Glomerular visceral epithelial cell (primary cell): Measurements from ENCODE around the gene MAMDC2.
A peak's percentile ranks its signal among the peaks of the same experiment; 100 is the strongest.
"Not testable (repeated sequence)": the region's sequence is repeated elsewhere in the genome, so short reads cannot be mapped to it uniquely, and the experiment has no call there.

Source experiments
- DNase-seq: peaks from one replicate; pipeline ENCODE4 v3.0.0-alpha.2; 2016; ENCODE audit errors: extremely low spot score

MAMDC2 gene

DNA sequence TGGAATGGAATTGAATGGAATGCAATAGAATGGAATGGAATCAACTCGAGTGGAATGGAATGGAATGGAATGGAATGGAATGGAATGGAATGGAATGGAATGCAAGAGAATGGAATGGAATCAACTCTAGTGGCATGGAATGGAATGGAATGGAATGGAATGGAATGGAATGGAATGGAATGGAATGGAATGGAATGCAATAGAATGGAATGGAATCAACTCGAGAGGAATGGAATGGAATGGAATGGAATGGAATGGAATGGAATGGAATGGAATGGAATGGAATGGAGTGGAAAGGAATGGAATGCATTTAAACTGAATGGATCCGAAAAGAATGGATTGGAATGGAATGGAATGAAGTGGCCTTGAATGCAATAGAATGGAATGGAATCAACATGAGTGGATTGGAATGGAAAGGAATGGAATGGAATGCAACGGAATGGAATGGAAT, 5.5 kb upstream of the MAMDC2 start:
- DNase-seq = not testable (repeated sequence)

- no peak for DNase-seq
Measured at GRCh38 chr9:70040376-70040903, 3.2 kb upstream of the MAMDC2 start.

DNA sequence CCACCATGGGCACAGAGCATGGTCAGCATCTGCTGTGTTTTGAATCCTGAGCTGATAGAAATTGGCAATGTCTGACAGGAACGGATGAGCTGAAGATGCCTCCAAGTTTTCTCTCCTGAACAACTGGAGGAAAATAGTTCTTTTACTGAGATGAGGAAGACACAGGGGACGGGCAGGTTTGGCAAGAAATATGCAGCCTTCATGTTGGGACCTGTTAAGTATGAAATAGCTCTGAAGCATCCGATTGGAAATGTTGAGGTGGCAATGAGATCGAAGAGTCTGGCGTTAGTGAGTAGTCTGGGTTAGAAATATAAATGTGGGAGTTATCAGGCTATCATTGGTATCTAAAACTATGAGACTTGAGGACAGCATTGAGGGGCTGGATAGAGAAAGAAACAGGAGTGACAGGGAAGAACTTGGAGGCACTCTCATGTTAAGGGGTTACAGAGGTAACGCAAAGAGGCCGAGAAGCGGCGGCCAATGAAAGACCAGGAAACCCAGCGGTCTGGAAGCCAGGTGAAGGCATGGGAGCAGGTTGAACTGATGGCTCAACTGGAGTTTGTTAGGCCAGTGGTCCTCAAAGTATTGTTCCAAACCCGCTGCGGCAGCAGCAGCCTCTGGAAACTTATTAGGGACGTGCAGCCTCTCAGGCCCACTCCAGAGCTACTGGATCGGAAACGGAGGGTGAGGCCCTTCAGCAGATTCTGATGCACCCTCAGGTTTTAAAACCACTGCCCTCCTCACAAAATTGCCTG, 1.0 kb upstream of the MAMDC2 start:
- no peak for DNase-seq

DNA sequence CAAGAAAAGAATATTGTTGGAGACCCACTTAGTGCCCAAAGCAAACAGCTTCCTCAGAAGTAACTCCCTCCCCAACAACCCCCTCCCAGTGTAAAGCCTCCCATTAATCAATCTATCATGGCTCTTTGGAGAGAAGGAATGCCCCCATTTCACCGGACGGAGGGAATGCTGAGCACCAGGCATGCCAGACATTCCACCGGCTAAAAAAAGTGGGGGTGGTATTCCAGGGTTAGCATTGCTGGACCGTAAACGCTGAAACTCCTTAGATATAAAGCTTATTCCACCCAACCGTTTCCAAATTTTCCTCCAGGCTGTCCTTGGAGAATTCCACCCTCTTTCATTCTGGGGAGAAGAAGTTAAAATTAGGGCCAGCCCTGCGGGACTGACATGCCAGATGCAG, 363 bp upstream of the MAMDC2 start:
- peak; percentile 36 for DNase-seq

DNA sequence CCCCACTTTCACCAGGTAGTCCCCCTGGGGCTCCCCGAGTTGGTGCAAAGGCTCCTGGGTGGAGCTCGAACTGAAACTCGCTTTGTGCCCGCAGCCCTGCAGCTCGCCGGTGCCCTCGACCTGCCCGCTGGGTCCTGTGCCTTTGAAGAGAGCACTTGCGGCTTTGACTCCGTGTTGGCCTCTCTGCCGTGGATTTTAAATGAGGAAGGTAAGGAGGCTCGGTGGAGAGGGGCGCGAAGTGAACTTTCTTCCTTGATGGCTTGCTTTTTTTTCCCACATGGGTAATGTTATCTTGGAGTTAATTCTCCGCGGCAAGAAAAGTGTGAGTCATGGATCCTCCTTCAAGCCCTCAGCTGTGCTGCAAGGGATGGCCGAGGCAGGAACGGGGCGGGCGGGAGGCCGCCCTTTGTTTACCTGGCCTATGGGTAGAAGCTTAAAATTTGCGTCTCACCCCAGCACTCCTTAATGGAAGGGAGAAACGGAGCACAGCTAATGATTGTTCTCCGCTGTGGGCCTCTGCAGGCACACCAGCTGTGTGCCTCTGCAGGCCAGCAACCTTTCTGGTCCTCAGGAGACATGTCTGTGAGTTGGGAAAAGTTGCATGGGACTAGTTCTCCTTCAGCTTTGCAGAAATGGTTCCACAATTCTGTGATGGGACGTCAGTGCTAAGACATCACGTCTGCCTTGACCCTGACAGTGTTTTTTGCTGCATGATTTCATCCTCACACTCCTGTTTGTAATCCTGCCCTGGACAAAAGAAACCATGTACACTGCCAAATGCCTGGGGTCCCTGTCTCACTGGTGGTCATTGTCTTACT, 1.1 kb downstream of the MAMDC2 start:
- peak; percentile 65 for DNase-seq

DNA sequence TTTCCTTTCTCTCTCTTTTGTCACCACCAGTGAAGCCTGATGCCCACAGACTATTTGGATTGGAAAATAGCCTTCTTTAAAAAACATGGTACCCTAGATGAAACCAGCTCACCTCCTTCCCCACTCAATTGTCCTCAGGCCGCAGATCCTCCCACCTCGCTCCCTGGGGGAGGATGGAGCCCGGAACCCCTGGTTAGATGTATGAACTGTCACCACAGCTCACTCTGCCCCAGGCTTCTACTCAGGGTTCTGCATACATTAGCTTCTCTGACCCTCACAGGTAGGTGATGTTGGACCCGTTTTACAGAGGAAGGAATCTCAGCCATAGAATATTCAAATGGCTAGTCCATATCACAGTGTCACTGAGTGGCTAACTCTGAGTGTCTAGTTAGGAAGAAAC, 1.8 kb downstream of the MAMDC2 start:
- no peak for DNase-seq

- peak; percentile 93 for DNase-seq
Measured at GRCh38 chr9:70046274-70047070, 2.8 kb downstream of the MAMDC2 start.

GRCh38 chr9:70049236-70049635, 5.6 kb downstream of the MAMDC2 start:
- peak; percentile 88 for DNase-seq

DNA sequence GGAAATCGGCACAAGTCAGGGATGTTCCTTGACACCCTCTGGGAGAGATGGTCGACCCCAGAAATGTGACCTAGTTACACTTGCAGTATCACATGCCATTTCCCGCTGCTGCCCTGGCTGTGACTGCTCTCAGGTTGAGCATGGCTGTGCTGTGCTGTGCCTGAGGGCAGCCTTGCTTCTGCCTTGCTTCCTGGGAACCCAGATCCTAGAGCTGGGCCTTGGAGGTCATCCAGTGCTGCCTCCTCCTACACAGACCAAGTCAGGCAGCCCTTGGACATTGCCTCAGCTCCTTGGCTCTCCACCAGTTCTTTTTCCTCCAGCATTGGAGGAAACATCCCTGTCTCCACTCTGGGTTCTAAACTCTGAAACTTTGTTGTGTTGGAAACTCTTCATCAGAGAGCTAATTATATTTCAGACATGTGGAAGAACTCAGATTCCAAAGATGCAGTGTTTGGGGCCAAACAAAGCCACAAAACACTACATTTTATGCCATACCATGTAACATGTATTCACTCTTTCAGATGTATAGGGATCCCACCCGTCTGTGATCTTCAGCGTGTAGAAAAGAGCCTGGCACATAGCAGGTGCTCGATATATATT, 6.1 kb downstream of the MAMDC2 start:
- DNase-seq = no peak

GRCh38 chr9:70052768-70053167, 9.1 kb downstream of the MAMDC2 start:
- DNase-seq = no peak

DNA sequence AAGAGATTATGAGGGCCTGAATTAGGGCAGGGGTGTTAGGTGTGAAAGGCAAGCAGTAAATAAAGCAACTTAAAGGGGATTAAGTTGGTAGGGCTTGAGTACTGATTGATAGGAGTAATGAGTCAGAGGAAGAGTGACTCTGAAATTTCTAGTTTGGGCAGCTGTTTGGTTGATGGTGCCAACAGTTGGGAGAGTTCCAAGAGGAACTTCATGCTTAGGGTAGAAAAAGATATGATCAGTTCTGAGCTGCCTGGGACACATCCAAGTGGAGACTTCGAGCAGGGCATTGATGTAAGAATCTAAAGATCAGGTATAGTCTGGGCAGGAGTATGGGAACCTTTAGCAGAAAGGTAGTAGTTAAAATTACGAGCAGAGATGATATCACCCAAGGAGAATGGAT, 10.2 kb downstream of the MAMDC2 start:
- peak; percentile 91 for DNase-seq

- peak; percentile 78 for DNase-seq
Measured at GRCh38 chr9:70054521-70054920, 10.9 kb downstream of the MAMDC2 start.

- DNase-seq = no peak
Measured at GRCh38 chr9:70055406-70056210, 12.0 kb downstream of the MAMDC2 start.

- no peak for DNase-seq
Measured at GRCh38 chr9:70056211-70056944, 12.7 kb downstream of the MAMDC2 start.

GRCh38 chr9:70058569-70059116, 15.0 kb downstream of the MAMDC2 start:
- DNase-seq = no peak

GRCh38 chr9:70060148-70060882, 16.7 kb downstream of the MAMDC2 start:
- DNase-seq = no peak

DNA sequence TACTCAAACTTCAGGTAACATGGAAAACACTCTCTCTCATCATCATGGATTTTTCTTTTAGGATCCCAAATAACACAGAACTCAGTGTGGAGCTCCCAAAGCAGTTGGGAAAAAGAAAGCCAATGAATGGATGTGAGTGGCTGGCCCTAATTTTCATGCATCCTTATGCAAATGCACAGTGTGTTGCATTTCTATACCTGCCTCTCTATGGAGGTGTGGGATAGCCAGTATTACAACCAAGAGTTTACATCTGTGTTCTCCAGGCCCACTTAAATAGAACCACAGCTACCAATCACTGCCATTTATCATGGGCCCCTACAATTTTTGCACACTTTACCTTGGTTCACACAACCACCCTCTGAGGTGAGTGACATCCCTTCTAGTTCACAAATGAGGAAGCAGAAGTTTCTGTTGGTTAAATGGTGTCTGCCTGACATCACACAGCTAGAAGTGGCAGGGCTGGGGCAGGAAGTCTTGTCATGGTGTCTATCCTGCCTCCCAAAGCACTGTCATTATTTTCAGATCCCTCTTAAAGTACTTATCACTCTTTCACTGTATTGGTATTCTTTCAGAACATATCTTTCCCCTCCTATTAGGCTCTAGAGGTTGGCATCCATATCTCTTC, 17.3 kb downstream of the MAMDC2 start:
- no peak for DNase-seq

GRCh38 chr9:70061776-70062175, 18.1 kb downstream of the MAMDC2 start:
- DNase-seq = peak; percentile 71

DNA sequence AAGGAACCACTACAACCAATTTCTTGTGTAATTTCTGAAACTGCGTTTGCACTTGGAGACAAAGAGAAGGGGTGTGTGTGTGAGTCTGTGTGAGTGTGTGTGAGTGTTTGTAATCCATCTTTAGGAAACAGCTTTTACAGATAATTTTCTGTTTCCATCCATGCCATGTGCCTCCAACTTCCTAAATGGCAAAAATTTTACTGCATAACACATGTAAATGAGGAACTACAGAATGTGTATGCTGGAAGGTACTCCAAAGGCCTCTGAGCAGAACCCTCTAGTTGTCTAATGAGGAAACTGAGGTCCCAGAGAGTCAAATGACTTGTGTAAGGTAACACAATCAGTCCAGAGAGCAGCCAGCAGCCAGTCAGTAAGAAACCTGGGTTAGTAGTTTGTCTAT, 20.8 kb downstream of the MAMDC2 start:
- DNase-seq = no peak
